ENCODE results near the gene AUNIP. TPM values are rescaled to one million over a fixed set of nuclear protein-coding genes. Genes with fewer than 3 reads are reported as not detected.

AUNIP gene
- polyA plus RNA-seq, 2 of the 4 experiments (the other 2 are of a cell fraction) = 6.5 to 8.4 TPM

DNA sequence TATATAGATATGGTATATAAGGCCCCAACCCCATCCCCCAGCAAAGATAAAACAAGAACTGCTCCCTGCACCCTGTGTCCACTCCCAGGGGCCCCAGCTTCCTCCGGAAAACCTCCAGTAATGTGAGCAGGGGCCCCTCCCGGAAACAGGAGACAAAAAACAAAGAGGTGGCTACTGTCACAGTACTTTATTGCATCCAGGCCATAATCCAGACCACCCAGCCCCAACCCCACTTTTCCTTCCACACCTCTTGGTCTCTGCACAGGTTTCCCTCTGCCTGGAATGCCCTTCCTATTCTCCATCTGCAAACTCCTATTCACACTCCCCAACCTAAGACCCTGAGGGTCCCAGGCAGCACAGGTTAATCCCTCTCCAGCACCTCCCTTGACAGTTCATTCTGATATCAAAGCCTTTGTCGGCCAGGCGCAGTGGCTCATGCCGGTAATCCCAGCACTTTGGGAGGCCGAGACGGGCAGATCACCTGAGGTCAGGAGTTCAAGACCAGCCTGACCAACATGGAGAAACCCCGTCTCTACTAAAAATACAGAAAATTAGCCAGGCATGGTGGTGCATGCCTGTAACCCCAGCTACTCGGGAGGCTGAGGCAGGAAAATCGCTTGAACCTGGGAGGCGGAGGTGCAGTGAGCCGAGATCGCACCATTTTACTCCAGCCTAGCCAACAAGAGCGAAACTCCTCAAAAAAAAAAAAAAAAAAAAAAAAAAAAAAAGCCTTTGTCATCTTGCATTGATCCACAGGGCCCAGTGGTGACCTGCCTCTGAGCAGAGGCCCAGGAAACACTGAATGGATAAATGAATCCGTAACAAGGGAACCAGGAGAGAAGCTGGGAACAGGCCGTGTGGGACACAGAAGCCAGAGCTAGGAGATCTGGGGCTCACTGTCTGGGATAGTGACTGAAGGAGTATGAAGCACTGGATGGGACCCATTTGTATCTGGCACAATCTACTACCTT lies 2.3 kb upstream of the AUNIP start (continued):
- TF ChIP-seq FOSL2 (IDR thresholded peaks at IDR 0.05) (no peak), FOSL2 (CRISPR knock-in tag; IDR thresholded peaks at IDR 0.05) (no peak), POLR2AphosphoS2 (conservative IDR thresholded peaks at IDR 0.05; ENCODE audit: low read length) (no peak)

DNA sequence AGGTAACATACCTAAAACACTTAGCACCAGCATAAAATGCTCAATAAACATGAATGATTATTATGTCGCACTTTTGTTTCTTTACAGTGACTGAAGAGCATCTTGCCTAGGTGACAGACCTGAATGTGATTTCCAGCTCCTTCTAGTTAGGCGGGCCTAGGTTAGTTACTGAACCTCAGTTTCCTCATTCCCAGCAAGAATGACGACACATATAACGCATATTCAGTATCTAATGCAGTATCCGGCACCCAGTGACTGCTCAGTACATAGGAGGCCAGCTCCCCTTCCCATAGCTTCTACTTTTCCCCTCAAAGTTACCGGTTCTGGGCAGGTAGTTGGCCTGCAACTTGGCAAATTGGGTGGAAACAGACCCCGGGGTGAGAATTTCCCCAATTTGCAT lies 763 bp downstream of the AUNIP start:
- DNase-seq (ENCODE audit: low read depth in 1 of 2, low spot score in 1 of 2) = no peak
- Histone ChIP-seq H3K4me1 (peaks cover 20% of the 10 kb centered on the region; the same call in 1 of the 3 replicates), H3K4me3 (peak overlapping the region; percentile 63), H3K9me3 (no peaks in the 10 kb centered on the region), H3K27ac (peak overlapping the region; percentile 88 to 90), H3K4me2 (peak overlapping the region; percentile 82)
- ATAC-seq = peak; percentile 13 to 31; a peak in 4 of 6 replicates
- no peak for FAIRE-seq
- WGBS (ENCODE audit: missing lambda C conversion rate) = 28% methylated on average over 7 of the region's 7 CpGs
- ChIA-PET CTCF (no interaction called here), POLR2A (no interaction called here)
- TF ChIP-seq HEYL (CRISPR knock-in tag; IDR thresholded peaks at IDR 0.05) (no peak), POLR2A (IDR thresholded peaks at IDR 0.05; ENCODE audit: low read length) (no peak), RCOR1 (IDR thresholded peaks at IDR 0.05; ENCODE audit: low read depth, low read length) (no peak), MAZ (IDR thresholded peaks at IDR 0.05; ENCODE audit: borderline replicate concordance, low read depth, low read length) (no peak), BHLHE40 (IDR thresholded peaks at IDR 0.05; ENCODE audit: low read depth, low read length) (no peak), EP300 (IDR thresholded peaks at IDR 0.05) (no peak), JUNB (IDR thresholded peaks at IDR 0.05) (no peak), RARB (CRISPR knock-in tag; IDR thresholded peaks at IDR 0.05) (no peak), RNF2 (IDR thresholded peaks at IDR 0.05; ENCODE audit: borderline replicate concordance, low read depth) (no peak)

DNA sequence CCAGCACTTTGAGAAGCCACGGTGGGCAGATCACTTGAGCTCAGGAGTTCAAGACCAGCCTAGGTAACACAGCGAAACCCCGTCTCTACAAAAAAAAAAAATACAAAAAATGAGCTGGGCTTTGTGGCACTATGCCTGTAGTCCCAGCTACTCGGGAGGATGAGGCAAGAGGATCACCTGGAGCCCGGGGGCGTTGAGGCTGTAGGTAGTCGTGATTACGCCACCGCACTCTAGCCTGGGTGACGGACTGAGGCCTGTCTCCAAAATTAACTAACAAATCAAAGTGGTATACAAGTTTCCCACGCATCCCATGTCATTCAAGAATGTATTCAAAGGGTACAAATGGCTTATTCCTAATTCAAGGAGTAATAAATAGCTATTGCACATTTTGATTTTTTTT lies 2.4 kb downstream of the AUNIP start:
- ChIA-PET CTCF (interaction anchor here (0.6 kb wide), 1 partner anchor 154 kb away, joined by 3 read pairs; no protein-coding TSS in a partner anchor), POLR2A (interaction anchor here (0.7 kb wide), 1 partner anchor 175 kb away, joined by 6 read pairs; no protein-coding TSS in a partner anchor)
- FAIRE-seq = no peak
- Histone ChIP-seq H3K4me1 (peaks cover 20% of the 10 kb centered on the region; the same call in 1 of the 3 replicates), H3K9me3 (no peaks in the 10 kb centered on the region), H3K27ac (no peak overlapping the region), H3K4me2 (no peak overlapping the region), H3K4me3 (no peak overlapping the region)
- TF ChIP-seq CBX2 (IDR thresholded peaks at IDR 0.05; ENCODE audit: borderline replicate concordance, low read depth) (no peak), GATA3 (IDR thresholded peaks at IDR 0.05; ENCODE audit: borderline replicate concordance) (no peak), NFE2L2 (conservative IDR thresholded peaks at IDR 0.05; ENCODE audit: low read length) (no peak), BHLHE40 (IDR thresholded peaks at IDR 0.05; ENCODE audit: low read depth, low read length) (no peak), FOXS1 (CRISPR knock-in tag; IDR thresholded peaks at IDR 0.05) (no peak), RAD21 (conservative IDR thresholded peaks at IDR 0.05 in 1 of 2, IDR thresholded peaks at IDR 0.05 in 1 of 2) (no peak), FOSL2 (IDR thresholded peaks at IDR 0.05) (no peak), FOSL2 (CRISPR knock-in tag; IDR thresholded peaks at IDR 0.05) (no peak), EHMT2 (IDR thresholded peaks at IDR 0.05; ENCODE audit: low read depth) (no peak)
- TF ChIP-seq, protein P1, sequence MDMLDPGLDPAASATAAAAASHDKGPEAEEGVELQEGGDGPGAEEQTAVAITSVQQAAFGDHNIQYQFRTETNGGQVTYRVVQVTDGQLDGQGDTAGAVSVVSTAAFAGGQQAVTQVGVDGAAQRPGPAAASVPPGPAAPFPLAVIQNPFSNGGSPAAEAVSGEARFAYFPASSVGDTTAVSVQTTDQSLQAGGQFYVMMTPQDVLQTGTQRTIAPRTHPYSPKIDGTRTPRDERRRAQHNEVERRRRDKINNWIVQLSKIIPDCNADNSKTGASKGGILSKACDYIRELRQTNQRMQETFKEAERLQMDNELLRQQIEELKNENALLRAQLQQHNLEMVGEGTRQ (IDR thresholded peaks at IDR 0.05) = no peak
- TF ChIP-seq, protein P2, sequence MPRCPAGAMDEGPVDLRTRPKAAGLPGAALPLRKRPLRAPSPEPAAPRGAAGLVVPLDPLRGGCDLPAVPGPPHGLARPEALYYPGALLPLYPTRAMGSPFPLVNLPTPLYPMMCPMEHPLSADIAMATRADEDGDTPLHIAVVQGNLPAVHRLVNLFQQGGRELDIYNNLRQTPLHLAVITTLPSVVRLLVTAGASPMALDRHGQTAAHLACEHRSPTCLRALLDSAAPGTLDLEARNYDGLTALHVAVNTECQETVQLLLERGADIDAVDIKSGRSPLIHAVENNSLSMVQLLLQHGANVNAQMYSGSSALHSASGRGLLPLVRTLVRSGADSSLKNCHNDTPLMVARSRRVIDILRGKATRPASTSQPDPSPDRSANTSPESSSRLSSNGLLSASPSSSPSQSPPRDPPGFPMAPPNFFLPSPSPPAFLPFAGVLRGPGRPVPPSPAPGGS (IDR thresholded peaks at IDR 0.05) = no peak
- WGBS (ENCODE audit: missing lambda C conversion rate) = 81% methylated on average over 11 of the region's 11 CpGs
- no peak for DNase-seq (ENCODE audit: low read depth in 1 of 2, low spot score in 1 of 2)
- no peak for ATAC-seq

Measured in A549 (cell line).